ENCODE data around the gene KCNIP2.

The KCNIP2 gene

DNA sequence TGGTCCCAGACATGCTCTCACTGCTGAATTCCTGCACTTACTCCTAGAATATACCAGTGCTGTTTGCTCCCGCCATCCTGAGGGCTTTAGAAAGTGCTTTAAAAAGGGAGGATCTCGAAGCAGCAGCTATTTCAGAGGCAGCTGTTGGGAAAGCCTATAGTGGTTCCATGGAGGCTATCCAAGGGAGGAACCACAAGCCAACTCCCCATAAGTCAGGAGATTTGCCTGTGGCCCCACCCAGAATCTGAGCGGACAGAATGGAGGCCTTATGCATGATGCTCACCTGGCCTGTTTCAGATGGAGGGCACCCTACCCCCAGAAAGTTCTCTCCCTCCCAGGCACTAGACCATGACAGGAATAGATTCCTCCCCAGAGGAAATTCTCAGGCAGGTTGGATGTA, 2.3 kb upstream of the KCNIP2 start:
- no peak for DNase-seq (ENCODE audit: low read depth, low spot score)
- CTCF ChIA-PET, result interaction anchor here (1.1 to 14.8 kb wide), 5 partner anchors 7 to 162 kb away, joined by 3 to 581 read pairs (median 11); no protein-coding TSS in a partner anchor
- POLR2A ChIA-PET, result no interaction called here
- TF ChIP-seq, protein P1, sequence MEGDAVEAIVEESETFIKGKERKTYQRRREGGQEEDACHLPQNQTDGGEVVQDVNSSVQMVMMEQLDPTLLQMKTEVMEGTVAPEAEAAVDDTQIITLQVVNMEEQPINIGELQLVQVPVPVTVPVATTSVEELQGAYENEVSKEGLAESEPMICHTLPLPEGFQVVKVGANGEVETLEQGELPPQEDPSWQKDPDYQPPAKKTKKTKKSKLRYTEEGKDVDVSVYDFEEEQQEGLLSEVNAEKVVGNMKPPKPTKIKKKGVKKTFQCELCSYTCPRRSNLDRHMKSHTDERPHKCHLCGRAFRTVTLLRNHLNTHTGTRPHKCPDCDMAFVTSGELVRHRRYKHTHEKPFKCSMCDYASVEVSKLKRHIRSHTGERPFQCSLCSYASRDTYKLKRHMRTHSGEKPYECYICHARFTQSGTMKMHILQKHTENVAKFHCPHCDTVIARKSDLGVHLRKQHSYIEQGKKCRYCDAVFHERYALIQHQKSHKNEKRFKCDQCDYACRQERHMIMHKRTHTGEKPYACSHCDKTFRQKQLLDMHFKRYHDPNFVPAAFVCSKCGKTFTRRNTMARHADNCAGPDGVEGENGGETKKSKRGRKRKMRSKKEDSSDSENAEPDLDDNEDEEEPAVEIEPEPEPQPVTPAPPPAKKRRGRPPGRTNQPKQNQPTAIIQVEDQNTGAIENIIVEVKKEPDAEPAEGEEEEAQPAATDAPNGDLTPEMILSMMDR (IDR thresholded peaks at IDR 0.05; ENCODE audit: insufficient read depth, low read length, missing control alignments), result no peak
- no peak overlapping the region for H3K4me3 ChIP-seq (ENCODE audit: low read depth, low read length)

DNA sequence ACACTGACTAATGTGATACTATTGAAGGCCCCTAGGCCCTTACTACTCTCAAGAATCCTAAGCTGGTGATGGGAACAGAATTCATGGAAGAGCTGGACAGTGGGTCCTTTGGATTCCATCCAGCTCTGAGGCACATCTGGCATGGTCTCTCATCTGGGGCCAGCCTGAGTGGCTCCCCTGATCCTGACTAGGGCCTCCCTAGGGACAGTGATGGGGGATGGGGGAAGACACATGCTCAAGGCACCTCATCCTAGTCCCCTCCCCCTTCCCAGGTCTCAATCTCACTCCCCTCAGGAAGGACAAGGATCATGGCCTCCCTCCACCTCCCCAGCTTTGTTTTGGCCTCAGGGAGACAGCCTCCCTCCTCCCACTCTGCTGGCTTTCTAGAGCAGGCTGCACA, 1.8 kb downstream of the KCNIP2 start:
- ChIA-PET CTCF (interaction anchor here (0.7 to 14.8 kb wide), 40 partner anchors 8 to 627 kb away, joined by 3 to 581 read pairs (median 8); partner anchors contain the start of genes HPS6 and NPM3), POLR2A (interaction anchor here (1.1 kb wide), 1 partner anchor 156 kb away, joined by 4 read pairs; no protein-coding TSS in a partner anchor)
- no peak overlapping the region for H3K4me3 ChIP-seq (ENCODE audit: low read depth, low read length)
- TF ChIP-seq, protein P1 (IDR thresholded peaks at IDR 0.05; ENCODE audit: insufficient read depth, low read length, missing control alignments), result no peak
- no peak for DNase-seq (ENCODE audit: low read depth, low spot score)

DNA sequence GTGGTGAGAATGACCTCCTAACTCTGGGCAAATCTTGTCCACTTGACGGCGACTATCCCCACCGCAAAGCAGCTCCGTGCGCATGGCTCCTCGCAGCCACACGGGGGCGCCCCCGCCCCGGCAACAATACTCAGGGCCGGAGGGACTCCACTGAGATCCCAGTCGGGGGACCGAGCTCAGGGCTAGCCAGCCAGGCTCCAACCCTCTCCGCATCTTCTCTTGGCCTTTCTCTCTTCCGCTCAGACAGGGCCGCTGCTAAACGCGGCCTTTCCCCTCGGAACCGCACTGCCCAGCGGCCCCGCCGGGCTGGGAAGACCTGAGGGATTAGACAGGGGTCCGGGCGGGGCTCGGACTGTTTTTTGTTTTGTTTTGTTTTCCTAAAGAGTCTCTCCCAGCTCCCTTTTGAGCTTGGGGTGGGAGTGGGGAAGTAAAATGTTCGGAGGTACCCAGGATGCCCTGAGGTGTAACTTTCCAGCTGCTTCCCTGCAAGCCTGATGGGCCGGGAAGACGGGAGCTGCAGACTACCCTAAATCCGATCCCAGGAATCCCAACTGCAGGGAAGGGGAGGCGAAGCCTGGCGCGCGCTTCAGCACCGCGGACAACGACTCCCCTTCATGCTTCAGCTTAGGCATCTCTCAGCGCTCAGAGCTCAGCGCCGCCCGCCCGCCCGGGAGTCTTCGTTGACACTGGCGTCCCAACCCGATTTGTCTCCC, 2.7 kb downstream of the KCNIP2 start:
- DNase-seq (ENCODE audit: low read depth, low spot score), result no peak
- ChIA-PET CTCF (interaction anchor here (0.6 to 14.8 kb wide), 65 partner anchors 9 to 627 kb away, joined by 3 to 581 read pairs (median 6); partner anchors contain the start of genes ARMH3, HPS6, NPM3 and OGA), POLR2A (interaction anchor here (0.7 to 1.1 kb wide), 4 partner anchors 47 to 231 kb away, joined by 3 to 4 read pairs (median 3); no protein-coding TSS in a partner anchor)
- peak overlapping the region; percentile 45 for H3K4me3 ChIP-seq (ENCODE audit: low read depth, low read length)
- TF ChIP-seq, protein P1 (IDR thresholded peaks at IDR 0.05; ENCODE audit: insufficient read depth, low read length, missing control alignments), result peak; percentile 99

DNA sequence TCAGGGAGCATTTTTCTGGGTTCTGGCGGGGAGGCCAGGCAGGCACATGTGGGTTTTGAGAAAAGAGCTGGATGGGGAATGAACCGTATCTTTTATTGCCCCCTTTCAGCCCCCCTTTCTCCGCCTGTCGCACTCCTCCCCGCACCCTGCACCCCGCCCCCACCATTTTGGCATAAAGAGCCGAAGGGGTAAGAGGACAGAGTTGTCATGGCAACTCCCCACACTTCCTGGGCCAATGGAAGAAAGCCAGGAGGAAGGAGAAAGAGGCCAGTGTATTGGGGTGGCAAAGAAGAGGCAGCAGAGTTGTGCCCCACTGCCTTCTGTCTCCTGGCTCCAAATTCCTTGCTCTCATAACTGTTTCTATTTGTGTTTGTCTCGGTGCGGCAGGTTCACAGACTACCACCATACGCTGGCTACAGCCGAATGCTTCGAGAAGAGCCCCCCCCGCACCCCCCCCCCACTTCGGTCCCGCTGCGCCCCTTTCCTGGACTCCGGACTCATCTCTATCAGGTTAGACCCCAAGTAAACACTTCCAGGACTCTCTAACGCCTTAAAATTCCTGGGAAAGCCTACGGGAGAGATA, 3.4 kb downstream of the KCNIP2 start:
- ChIA-PET CTCF (interaction anchor here (0.6 to 14.8 kb wide), 56 partner anchors 8 to 626 kb away, joined by 3 to 581 read pairs (median 6); partner anchors contain the start of genes ARMH3, HPS6 and OGA), POLR2A (interaction anchor here (1.1 to 1.2 kb wide), 2 partner anchors 22 to 48 kb away, joined by 3 to 7 read pairs; partner anchors contain the start of gene OGA)
- no peak for DNase-seq (ENCODE audit: low read depth, low spot score)
- peak overlapping the region; percentile 32 for H3K4me3 ChIP-seq (ENCODE audit: low read depth, low read length)
- TF ChIP-seq, protein P1 (IDR thresholded peaks at IDR 0.05; ENCODE audit: insufficient read depth, low read length, missing control alignments), result no peak

DNA sequence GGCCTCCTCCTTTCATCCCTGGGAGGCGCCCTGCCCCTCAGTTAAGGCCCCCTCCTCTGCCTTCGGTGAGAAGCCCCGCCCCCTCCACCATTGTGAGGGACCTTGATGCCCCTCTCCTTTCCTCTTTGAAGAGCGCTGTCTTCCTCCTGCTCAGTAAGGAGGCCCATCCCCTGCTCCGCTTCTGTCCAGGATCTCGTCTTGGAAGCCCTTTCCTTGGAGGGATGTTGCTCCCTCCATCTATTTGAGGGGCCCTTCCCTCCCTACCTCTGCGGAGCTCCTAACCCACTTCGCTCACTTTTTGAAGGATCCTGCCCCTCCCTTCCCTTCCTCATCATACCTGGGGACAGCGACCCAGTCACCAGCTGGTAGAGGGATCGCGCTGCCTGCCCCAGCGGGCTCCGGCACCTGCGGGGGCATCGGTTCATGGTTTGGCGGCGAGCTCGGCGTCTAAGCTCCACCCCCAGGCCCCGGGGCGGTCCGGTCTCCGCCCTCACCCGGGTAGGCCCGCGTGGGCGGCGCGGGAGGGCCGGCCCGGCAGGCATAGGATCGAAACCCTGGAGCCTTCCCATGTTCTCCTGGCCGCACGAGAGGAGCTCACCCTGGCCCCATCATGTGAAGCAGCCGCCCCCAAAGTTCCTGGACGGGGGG, 4.1 kb downstream of the KCNIP2 start:
- CTCF ChIA-PET, result interaction anchor here (0.6 to 14.8 kb wide), 25 partner anchors 11 to 231 kb away, joined by 3 to 581 read pairs (median 14); partner anchors contain the start of gene HPS6
- H3K4me3 ChIP-seq (ENCODE audit: low read depth, low read length), result peak overlapping the region; percentile 32
- POLR2A ChIA-PET, result interaction anchor here (1.2 kb wide), 1 partner anchor 21 kb away, joined by 7 read pairs; the partner anchor contains the start of gene OGA
- TF ChIP-seq, protein P1 (IDR thresholded peaks at IDR 0.05; ENCODE audit: insufficient read depth, low read length, missing control alignments), result no peak
- DNase-seq (ENCODE audit: low read depth, low spot score), result no peak
